Measurements from ENCODE around the gene PFDN4. TPM values are rescaled to one million over a fixed set of nuclear protein-coding genes. Genes with fewer than 3 reads are reported as not detected.

Gene PFDN4
- polyA plus RNA-seq, 1 of the 3 experiments (the other 2 are of a cell fraction) = 44.0 TPM

DNA sequence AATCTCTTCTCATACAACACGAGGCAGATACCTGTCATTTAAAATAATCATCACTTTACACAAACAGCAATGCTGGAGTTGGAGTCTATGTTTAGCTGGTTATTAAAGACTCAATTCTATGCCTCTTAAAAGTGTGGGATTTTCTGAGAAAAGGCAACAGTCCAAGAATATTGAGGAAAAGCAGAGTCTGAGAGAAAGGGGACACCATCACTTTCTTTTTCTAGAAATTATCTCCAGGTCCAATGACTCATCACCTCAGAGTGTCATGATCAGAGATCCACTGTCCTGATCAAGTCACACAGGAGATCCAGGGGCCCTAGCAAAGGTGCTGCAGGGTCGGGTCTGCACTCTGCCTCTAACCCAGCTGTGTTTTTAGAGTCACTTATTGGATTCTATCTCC is 42.1 kb upstream of the PFDN4 start:
- no peak overlapping the region for H3K4me2 ChIP-seq
- no peaks in the 10 kb centered on the region for H3K9me3 ChIP-seq
- CTCF ChIA-PET = interaction anchor here (1.0 kb wide), 1 partner anchor 11 kb away, joined by 3 read pairs; no protein-coding TSS in a partner anchor

DNA sequence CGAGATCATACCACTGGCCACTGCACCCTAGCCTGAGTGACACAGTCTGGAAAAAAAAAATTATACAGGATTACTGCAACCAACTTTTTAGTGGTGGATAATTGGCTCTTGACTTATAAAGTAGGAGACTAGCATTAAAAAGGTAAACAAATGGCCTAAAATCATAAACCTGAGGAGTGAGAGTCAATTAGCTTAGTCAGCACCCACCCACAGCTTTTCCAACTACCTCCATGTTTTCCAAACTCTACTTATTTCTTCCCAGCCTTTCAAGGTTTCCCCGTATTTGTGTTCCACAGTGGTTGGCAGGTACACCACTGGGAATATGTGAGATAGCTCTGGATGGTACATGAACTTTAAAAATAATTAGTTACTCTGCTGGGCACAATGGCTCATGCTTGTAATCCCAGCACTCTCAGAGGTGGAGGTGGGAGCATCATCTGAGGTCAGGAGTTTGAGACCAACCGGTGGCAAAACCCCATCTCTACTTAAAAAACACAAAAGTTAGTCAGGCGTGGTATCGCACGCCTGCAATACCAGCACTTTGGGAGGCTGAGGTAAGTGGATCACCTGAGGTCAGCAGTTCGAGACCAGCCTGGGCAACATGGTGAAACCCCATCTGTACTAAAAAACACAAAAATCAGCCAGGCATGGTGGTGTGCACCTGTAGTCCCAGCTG is 40.8 kb upstream of the PFDN4 start:
- peaks cover 0 to 10% of the 10 kb centered on the region in 2 experiments; a peak in 2 of 4 replicates for H3K4me1 ChIP-seq (ENCODE audit: control insufficient read depth in 1 of 2, insufficient read depth in 2 of 2, low read depth in 1 of 2, low read length in 1 of 2)
- ChIA-PET POLR2A (no interaction called here), CTCF (interaction anchor here (1.0 to 1.3 kb wide), 2 partner anchors 10 to 33 kb away, joined by 3 to 6 read pairs; no protein-coding TSS in a partner anchor)
- H3K27me3 ChIP-seq (ENCODE audit: insufficient read depth) = 0 out of 2 replicates have a peak, but pooled peaks cover under 1% of the 10 kb centered on the region
- 72% methylated on average over 7 of the region's 7 CpGs for WGBS (ENCODE audit: low lambda C conversion rate)
- no peaks in the 10 kb centered on the region for H3K36me3 ChIP-seq (replicated peaks in 1 of 2; ENCODE audit: control insufficient read depth in 1 of 2, insufficient read depth in 2 of 2, low read length in 1 of 2)
- H3K4me3 ChIP-seq (ENCODE audit: low read depth in 2 of 2, low read length in 1 of 2) = no peak overlapping the region
- no peak overlapping the region for H2AFZ ChIP-seq (ENCODE audit: low read depth)
- H3K9ac ChIP-seq = no peak overlapping the region
- H3F3A ChIP-seq (replicated peaks; ENCODE audit: insufficient read depth) = peaks cover 11% of the 10 kb centered on the region
- no peaks in the 10 kb centered on the region for H4K20me1 ChIP-seq (ENCODE audit: insufficient read depth)
- H3K9me2 ChIP-seq = no peaks in the 10 kb centered on the region
- H3K27ac ChIP-seq (ENCODE audit: low read depth in 2 of 2, low read length in 1 of 2) = no peak overlapping the region
- no peak overlapping the region for H3K4me2 ChIP-seq
- H3K79me2 ChIP-seq (ENCODE audit: insufficient read depth) = no peaks in the 10 kb centered on the region
- no peak for DNase-seq
- H3K9me3 ChIP-seq = no peaks in the 10 kb centered on the region
- TF ChIP-seq ELF1 (IDR thresholded peaks at IDR 0.05) (no peak), TEAD4 (IDR thresholded peaks at IDR 0.05; ENCODE audit: borderline replicate concordance, insufficient read depth) (no peak), TAF1 (IDR thresholded peaks at IDR 0.05; ENCODE audit: borderline replicate concordance, low read depth, low read length) (no peak), EP300 (IDR thresholded peaks at IDR 0.05; ENCODE audit: borderline replicate concordance in 1 of 2, low read depth in 1 of 2, low read length in 1 of 2) (no peak), RFX5 (IDR thresholded peaks at IDR 0.05; ENCODE audit: low read length) (no peak), SMC3 (IDR thresholded peaks at IDR 0.05; ENCODE audit: low read depth, low read length) (no peak), NFIC (IDR thresholded peaks at IDR 0.05; ENCODE audit: borderline replicate concordance) (no peak), GABPA (IDR thresholded peaks at IDR 0.05; ENCODE audit: low read depth) (no peak), RCOR1 (IDR thresholded peaks at IDR 0.05; ENCODE audit: low read length) (no peak), RXRA (IDR thresholded peaks at IDR 0.05; ENCODE audit: borderline replicate concordance, low read depth) (no peak), EZH2phosphoT487 (IDR thresholded peaks at IDR 0.05; ENCODE audit: borderline replicate concordance, low read depth) (no peak), JUND (IDR thresholded peaks at IDR 0.05) (no peak), FOXM1 (IDR thresholded peaks at IDR 0.05; ENCODE audit: low read depth) (no peak), NRF1 (IDR thresholded peaks at IDR 0.05; ENCODE audit: low read depth, low read length) (no peak)
- TF ChIP-seq, protein P1, sequence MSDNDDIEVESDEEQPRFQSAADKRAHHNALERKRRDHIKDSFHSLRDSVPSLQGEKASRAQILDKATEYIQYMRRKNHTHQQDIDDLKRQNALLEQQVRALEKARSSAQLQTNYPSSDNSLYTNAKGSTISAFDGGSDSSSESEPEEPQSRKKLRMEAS (IDR thresholded peaks at IDR 0.05; ENCODE audit: low read depth) = no peak
- TF ChIP-seq, protein P2, sequence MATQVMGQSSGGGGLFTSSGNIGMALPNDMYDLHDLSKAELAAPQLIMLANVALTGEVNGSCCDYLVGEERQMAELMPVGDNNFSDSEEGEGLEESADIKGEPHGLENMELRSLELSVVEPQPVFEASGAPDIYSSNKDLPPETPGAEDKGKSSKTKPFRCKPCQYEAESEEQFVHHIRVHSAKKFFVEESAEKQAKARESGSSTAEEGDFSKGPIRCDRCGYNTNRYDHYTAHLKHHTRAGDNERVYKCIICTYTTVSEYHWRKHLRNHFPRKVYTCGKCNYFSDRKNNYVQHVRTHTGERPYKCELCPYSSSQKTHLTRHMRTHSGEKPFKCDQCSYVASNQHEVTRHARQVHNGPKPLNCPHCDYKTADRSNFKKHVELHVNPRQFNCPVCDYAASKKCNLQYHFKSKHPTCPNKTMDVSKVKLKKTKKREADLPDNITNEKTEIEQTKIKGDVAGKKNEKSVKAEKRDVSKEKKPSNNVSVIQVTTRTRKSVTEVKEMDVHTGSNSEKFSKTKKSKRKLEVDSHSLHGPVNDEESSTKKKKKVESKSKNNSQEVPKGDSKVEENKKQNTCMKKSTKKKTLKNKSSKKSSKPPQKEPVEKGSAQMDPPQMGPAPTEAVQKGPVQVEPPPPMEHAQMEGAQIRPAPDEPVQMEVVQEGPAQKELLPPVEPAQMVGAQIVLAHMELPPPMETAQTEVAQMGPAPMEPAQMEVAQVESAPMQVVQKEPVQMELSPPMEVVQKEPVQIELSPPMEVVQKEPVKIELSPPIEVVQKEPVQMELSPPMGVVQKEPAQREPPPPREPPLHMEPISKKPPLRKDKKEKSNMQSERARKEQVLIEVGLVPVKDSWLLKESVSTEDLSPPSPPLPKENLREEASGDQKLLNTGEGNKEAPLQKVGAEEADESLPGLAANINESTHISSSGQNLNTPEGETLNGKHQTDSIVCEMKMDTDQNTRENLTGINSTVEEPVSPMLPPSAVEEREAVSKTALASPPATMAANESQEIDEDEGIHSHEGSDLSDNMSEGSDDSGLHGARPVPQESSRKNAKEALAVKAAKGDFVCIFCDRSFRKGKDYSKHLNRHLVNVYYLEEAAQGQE (IDR thresholded peaks at IDR 0.05; ENCODE audit: low read depth, low read length) = no peak
- TF ChIP-seq, protein P3, sequence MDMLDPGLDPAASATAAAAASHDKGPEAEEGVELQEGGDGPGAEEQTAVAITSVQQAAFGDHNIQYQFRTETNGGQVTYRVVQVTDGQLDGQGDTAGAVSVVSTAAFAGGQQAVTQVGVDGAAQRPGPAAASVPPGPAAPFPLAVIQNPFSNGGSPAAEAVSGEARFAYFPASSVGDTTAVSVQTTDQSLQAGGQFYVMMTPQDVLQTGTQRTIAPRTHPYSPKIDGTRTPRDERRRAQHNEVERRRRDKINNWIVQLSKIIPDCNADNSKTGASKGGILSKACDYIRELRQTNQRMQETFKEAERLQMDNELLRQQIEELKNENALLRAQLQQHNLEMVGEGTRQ (IDR thresholded peaks at IDR 0.05; ENCODE audit: borderline replicate concordance, low read depth, low read length) = no peak
- TF ChIP-seq, protein P4, sequence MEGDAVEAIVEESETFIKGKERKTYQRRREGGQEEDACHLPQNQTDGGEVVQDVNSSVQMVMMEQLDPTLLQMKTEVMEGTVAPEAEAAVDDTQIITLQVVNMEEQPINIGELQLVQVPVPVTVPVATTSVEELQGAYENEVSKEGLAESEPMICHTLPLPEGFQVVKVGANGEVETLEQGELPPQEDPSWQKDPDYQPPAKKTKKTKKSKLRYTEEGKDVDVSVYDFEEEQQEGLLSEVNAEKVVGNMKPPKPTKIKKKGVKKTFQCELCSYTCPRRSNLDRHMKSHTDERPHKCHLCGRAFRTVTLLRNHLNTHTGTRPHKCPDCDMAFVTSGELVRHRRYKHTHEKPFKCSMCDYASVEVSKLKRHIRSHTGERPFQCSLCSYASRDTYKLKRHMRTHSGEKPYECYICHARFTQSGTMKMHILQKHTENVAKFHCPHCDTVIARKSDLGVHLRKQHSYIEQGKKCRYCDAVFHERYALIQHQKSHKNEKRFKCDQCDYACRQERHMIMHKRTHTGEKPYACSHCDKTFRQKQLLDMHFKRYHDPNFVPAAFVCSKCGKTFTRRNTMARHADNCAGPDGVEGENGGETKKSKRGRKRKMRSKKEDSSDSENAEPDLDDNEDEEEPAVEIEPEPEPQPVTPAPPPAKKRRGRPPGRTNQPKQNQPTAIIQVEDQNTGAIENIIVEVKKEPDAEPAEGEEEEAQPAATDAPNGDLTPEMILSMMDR (IDR thresholded peaks at IDR 0.05) = no peak

More for the DNA sequence above, 42.1 kb upstream of the PFDN4 start:
- no peak overlapping the region for H3K27ac ChIP-seq (ENCODE audit: low read depth in 2 of 2, low read length in 1 of 2)
- no peak overlapping the region for H3K4me3 ChIP-seq (ENCODE audit: low read depth in 2 of 2, low read length in 1 of 2)
- DNase-seq = no peak
- no peaks in the 10 kb centered on the region for H4K20me1 ChIP-seq (ENCODE audit: insufficient read depth)
- no peaks in the 10 kb centered on the region for H3K36me3 ChIP-seq (replicated peaks in 1 of 2; ENCODE audit: control insufficient read depth in 1 of 2, insufficient read depth in 2 of 2, low read length in 1 of 2)
- H3K9ac ChIP-seq = no peak overlapping the region
- TF ChIP-seq RFX5 (IDR thresholded peaks at IDR 0.05; ENCODE audit: low read length) (no peak), RAD21 (IDR thresholded peaks at IDR 0.05; ENCODE audit: low read length) (no peak), FOXJ3 (CRISPR knock-in tag; IDR thresholded peaks at IDR 0.05) (no peak), TEAD4 (IDR thresholded peaks at IDR 0.05; ENCODE audit: borderline replicate concordance, insufficient read depth) (no peak), NFIC (IDR thresholded peaks at IDR 0.05; ENCODE audit: borderline replicate concordance) (no peak), TAF1 (IDR thresholded peaks at IDR 0.05; ENCODE audit: borderline replicate concordance, low read depth, low read length) (no peak), TCF12 (IDR thresholded peaks at IDR 0.05) (no peak)
- peaks cover 6% of the 10 kb centered on the region for H3F3A ChIP-seq (replicated peaks; ENCODE audit: insufficient read depth)
- H3K79me2 ChIP-seq (ENCODE audit: insufficient read depth) = no peaks in the 10 kb centered on the region
- H3K27me3 ChIP-seq (ENCODE audit: insufficient read depth) = no peaks in the 10 kb centered on the region
- POLR2A ChIA-PET = no interaction called here
- H3K9me2 ChIP-seq = no peaks in the 10 kb centered on the region
- peaks cover 0 to 10% of the 10 kb centered on the region in 2 experiments; a peak in 2 of 4 replicates for H3K4me1 ChIP-seq (ENCODE audit: control insufficient read depth in 1 of 2, insufficient read depth in 2 of 2, low read depth in 1 of 2, low read length in 1 of 2)
- H2AFZ ChIP-seq (ENCODE audit: low read depth) = no peak overlapping the region
- WGBS (ENCODE audit: low lambda C conversion rate) = 15% methylated on average over 1 of the region's 2 CpGs
